ENCODE measurements around the gene PLAAT3. TPM values are rescaled to one million over a fixed set of nuclear protein-coding genes. Genes with fewer than 3 reads are reported as not detected.
"Not testable (repeated sequence)": the region's sequence is repeated elsewhere in the genome, so short reads cannot be mapped to it uniquely, and the experiment has no call there.

Gene PLAAT3
- total RNA-seq, 2 donors from 2014 or later = 5.4 to 7.6 TPM

DNA sequence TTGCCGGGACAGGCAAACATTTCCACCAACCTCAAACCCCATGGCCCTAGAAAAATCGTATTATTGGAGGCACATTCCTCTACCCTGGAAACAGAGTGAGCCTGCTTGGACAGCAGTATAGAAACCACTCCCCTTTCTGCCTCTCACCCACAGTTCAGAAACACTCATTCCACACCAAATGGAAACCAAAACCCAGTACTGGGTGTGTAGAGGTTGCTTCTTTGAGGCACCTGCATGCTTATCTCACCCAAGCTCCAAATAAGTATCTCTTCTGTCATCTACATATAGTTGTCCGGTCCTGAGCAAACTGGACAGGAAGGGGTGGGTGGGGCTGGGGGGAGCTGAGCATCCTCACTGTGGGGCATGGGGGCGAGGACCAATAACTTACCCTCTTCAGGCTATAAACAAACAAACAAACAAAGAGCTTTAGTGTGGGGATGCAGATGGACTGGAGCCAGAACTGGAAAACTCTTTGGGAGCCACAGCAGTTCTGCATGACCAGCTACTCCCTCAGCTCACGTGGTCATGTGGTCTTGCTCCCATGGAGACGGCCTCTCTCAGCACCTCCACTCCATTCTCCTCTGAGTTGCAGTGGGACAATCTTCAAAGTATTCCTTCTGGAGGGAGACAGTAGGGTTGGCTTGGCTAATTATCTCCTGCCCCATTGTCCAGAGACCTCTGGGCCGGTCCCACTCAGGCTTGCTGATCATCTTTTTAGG, 50.0 kb downstream of the PLAAT3 start:
- H3K4me3 Mint-ChIP-seq = peak overlapping the region; percentile 6
- H3K9me3 Mint-ChIP-seq = no peaks in the 10 kb centered on the region
- no peaks in the 10 kb centered on the region for H3K36me3 Mint-ChIP-seq (ENCODE audit: low read depth)
- peaks cover 20% of the 10 kb centered on the region for H3K4me1 Mint-ChIP-seq
- H3K27me3 Mint-ChIP-seq = no peaks in the 10 kb centered on the region
- ATAC-seq (replicated peaks) = peak; percentile 63
- peak overlapping the region; percentile 49 for H3K27ac Mint-ChIP-seq

DNA sequence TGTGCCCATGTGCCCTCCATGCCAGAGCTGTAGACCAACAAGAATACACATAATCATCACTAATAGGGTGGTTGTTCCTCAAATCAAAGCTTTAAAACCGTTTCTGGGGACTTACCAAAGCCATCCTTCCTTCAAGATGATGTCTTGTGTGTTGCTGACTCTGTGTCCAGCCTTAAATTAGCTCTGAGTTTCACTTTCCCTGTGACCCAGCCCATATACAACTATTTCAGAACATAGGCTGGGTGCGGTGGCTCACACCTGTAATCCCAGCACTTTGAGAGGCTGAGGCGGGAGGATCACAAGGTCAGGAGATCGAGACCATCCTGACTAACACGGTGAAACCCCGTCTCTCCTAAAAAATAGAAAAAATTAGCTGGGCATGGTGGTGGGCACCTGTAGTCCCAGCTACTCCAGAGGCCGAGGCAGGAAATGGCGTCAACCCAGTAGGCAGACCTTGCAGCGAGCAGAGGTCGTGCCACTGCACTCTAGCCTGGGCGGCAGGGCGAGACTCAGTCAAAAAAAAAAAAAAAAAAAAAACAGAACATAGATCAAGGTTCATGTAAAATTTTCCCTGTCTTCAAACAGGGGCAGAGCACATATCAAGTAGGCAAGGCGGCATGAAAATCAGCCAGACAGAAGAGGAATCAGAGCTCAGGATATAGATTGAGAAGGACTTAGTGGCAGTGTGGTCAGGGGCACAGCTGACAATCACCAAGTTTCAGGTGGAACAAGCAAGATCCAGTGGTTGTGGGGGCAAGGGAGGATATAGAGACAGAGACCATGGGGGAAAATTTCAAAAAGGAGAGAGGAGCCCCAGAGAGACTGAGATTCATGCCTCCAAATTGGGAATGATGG, 50.8 kb downstream of the PLAAT3 start, which contains the start of gene PLAAT2:
Gene PLAAT2 (minus strand): TSS at position 179 of the 855 bp plus-strand sequence. CDS start 55 bp downstream, at position 124.
- Mint-ChIP-seq H3K4me1 (peaks cover 20% of the 10 kb centered on the region), H3K27me3 (no peaks in the 10 kb centered on the region), H3K4me3 (peak within 1 kb of the TSS; percentile 6), H3K9me3 (no peaks in the 10 kb centered on the region), H3K27ac (peak within 1 kb of the TSS; percentile 43), H3K36me3 (ENCODE audit: low read depth) (no peaks in the 10 kb centered on the region)
- ATAC-seq (replicated peaks) = no peak

DNA sequence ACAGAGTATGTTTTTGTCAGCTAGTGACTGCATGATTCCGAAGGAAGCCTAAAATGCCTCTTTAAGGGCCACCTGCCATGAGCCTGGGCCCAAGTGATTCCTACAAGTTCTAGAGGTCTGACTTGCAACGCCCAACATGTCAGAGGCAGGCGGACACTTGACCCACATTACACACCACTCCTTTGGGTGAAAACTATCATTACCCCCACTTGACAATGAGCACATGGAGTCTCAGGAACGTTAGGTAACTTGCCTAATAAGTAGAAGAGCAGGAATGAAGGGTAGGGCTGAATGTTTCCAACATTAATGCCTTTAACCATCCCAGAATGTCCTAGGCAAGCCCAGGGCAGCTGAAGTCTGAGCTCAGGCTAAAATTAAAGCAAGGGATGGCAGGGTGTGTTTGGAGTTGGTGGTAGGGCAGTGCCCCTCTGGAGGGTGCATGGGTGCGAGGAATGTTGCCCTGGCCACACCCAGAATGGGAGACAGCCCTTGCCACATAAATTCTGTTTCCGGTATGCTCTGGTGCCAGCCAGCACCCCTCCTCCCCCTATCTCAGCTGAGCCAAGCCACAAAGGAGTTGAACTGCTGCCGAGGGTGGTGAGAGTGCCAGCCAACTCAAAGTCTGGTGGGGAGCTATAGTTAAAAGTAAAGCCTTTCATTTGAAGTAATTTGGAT, 53.6 kb downstream of the PLAAT3 start:
- Mint-ChIP-seq H3K36me3 (ENCODE audit: low read depth) (no peaks in the 10 kb centered on the region), H3K9me3 (no peaks in the 10 kb centered on the region), H3K4me3 (no peak overlapping the region), H3K4me1 (peaks cover 14% of the 10 kb centered on the region), H3K27ac (peak overlapping the region; percentile 58), H3K27me3 (no peaks in the 10 kb centered on the region)
- no peak for ATAC-seq (replicated peaks)

DNA sequence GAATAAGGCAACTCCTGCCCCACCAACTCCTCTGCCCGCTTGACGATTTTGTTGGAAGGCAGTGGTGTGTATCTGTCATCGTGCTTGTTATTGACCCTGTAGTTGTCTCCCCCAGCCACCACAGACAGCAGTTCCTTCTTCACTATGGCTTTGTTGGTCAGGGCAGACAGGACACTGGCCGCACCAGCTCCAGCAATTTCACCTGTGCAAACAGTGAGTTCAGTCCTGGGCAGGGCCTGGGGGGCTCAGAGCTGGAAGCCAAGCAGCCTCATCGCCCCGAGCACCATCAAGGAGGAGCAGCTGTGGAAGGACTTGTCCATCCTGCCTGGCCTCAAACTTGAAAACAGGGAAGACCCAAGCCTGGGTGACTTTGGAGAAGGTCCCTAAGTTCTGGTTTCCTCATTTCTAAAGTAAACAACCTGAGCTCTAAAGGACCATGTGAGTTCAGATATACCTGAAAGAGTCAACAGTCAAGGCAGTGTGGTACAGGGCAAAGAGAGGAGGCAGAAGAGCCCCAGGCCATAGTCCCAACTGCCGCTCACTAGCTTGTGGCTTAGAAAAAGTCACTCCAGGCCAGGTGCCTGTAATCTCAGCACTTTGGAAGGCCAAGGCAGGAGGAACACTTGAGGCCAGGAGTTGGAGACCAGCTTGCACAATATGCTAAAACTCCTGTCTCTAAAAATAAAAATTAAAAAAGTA, 55.6 kb downstream of the PLAAT3 start:
- no peaks in the 10 kb centered on the region for H3K27me3 Mint-ChIP-seq
- no peaks in the 10 kb centered on the region for H3K36me3 Mint-ChIP-seq (ENCODE audit: low read depth)
- H3K4me1 Mint-ChIP-seq = peaks cover 8% of the 10 kb centered on the region
- ATAC-seq (replicated peaks) = no peak
- no peak overlapping the region for H3K4me3 Mint-ChIP-seq
- H3K9me3 Mint-ChIP-seq = no peaks in the 10 kb centered on the region
- H3K27ac Mint-ChIP-seq = no peak overlapping the region

DNA sequence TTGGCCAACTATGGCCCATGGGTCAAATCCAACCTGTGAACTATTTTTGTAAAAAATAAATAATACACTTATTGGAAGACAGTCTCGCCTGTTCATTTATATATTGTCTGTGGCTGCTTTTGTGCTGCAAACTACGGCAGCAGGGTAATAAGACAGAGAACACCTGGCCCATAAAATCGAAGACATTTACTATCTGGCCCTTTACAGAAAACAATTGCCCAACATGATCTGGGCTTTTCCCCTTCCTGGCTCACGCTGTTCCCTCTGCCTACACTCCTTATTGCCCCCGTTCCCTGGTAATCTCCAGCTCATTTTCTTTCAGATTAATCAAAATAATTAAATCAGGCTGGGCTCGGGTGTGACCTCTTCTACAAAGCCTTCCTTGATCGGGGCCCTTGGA, 56.7 kb downstream of the PLAAT3 start:
- Mint-ChIP-seq H3K36me3 (ENCODE audit: low read depth) (no peaks in the 10 kb centered on the region), H3K27ac (no peak overlapping the region), H3K4me1 (peaks cover 13% of the 10 kb centered on the region), H3K4me3 (no peak overlapping the region), H3K27me3 (no peaks in the 10 kb centered on the region), H3K9me3 (no peaks in the 10 kb centered on the region)
- no peak for ATAC-seq (replicated peaks)

DNA sequence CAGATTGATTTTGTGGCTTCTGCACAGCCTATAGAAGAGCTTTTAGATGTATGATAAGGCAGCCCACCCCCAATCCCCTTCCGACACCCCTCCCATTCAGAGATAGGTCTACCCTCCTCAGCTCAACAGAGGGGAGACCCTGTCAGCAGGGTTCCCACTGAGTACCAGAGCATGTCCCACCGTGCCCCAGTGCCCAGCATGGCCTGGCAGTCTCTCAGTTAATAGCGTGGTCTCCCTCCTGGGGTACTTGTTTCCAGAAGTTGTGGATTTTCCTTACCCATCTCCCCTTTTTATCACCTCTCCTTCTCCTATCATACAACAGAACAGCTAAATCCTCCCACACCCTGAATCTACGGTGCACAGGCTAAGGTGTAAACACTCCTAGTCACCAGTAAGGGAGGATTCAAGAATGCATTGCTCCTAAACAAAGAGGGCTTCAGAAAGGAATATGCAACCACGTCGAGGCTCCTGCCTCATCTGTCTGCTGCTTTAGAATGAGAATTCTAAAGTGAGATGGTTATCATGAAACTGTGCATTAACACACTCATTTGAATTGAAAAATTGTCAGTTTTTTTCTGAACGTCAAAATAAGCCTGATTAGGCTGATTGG, 57.7 kb downstream of the PLAAT3 start:
- no peak overlapping the region for H3K4me3 Mint-ChIP-seq
- no peaks in the 10 kb centered on the region for H3K36me3 Mint-ChIP-seq (ENCODE audit: low read depth)
- peaks cover 14% of the 10 kb centered on the region for H3K4me1 Mint-ChIP-seq
- no peaks in the 10 kb centered on the region for H3K9me3 Mint-ChIP-seq
- ATAC-seq (replicated peaks) = no peak
- no peaks in the 10 kb centered on the region for H3K27me3 Mint-ChIP-seq
- H3K27ac Mint-ChIP-seq = no peak overlapping the region

DNA sequence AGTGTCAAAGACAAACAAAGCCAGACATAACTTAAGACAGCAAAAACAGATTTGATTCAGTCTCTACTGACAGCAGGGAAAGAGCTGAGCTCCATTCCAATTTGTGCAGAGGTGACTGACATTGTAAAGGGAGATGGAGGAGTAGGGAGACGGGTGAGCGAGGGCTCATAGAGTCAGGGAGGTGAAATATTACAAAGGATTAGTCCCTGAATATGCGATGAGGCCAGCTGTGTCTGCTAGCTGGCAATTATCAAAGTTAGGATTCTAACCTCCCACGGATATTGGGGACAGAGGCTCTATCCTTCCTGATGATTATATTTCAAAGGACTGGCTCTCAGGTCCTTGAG, 59.4 kb downstream of the PLAAT3 start:
- peaks cover 14% of the 10 kb centered on the region for H3K4me1 Mint-ChIP-seq
- H3K27me3 Mint-ChIP-seq = no peaks in the 10 kb centered on the region
- peak overlapping the region; percentile 58 for H3K27ac Mint-ChIP-seq
- H3K36me3 Mint-ChIP-seq (ENCODE audit: low read depth) = no peaks in the 10 kb centered on the region
- H3K9me3 Mint-ChIP-seq = no peaks in the 10 kb centered on the region
- ATAC-seq (replicated peaks) = no peak
- no peak overlapping the region for H3K4me3 Mint-ChIP-seq

DNA sequence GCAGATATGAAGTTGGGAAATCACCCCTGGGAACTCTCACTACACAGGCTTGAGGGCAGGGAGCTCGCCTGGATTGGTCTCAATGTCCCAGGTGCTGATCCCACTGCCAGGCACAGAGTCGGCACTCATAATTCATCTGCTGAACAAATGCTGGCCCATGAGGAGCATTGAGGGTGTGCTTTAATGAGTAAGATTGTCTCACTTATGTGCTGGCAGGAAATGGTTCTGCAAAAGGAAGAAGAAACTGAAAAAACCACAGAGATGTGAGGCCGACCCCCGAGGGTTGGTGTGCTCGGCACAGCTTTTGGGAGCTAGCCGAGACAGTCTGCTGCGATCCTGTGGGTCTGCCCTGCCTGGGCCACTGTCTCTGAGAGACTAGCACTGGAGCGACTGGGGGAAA, 60.5 kb downstream of the PLAAT3 start:
- peak; percentile 96 for ATAC-seq (replicated peaks)
- peaks cover 14% of the 10 kb centered on the region for H3K4me1 Mint-ChIP-seq
- H3K36me3 Mint-ChIP-seq (ENCODE audit: low read depth) = no peaks in the 10 kb centered on the region
- no peaks in the 10 kb centered on the region for H3K9me3 Mint-ChIP-seq
- H3K27me3 Mint-ChIP-seq = no peaks in the 10 kb centered on the region
- peak overlapping the region; percentile 93 for H3K27ac Mint-ChIP-seq
- H3K4me3 Mint-ChIP-seq = peak overlapping the region; percentile 84

DNA sequence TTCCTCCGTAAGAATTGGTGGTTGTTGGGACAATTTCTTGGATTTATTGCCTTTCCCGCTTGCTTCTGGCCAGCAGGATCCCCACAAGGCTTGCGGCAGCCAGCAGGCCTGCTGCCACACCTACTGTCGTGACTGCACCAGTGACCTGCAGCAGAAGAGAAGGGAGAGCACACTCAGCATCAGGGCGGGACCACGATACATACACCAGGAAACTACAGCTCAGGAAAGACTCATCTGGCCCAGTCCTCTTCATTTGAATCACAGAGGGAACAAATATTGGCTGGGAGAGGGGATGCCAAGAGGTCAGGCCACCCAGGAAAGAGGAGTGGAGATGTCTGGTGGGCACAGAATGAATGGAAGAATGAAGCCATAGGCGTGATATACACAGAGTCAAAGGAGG, 61.3 kb downstream of the PLAAT3 start:
- Mint-ChIP-seq H3K9me3 (no peaks in the 10 kb centered on the region), H3K4me3 (peak overlapping the region; percentile 84), H3K36me3 (ENCODE audit: low read depth) (no peaks in the 10 kb centered on the region), H3K27ac (peak overlapping the region; percentile 57), H3K4me1 (peaks cover 14% of the 10 kb centered on the region), H3K27me3 (no peaks in the 10 kb centered on the region)
- ATAC-seq (replicated peaks) = no peak

DNA sequence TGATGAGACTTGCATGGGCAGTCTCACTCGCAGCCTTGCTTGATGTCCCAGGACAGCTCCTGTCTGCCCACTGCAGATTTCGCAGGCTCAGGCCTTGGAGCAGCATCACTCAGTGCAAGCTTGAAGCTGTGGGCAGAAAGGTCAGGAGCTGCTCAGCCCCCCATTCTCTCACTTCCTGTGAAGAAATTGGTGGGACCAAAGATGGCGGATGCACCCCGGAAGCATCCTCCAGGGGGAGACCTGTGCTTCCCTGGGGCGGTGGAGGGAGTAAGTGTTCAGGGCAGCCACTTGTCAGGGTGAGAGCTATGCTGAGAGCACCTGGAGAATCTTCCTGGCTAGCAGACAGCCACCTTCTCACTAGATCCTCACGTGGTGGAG, 62.4 kb downstream of the PLAAT3 start:
- ATAC-seq (replicated peaks) = no peak
- H3K4me3 Mint-ChIP-seq = peak overlapping the region; percentile 63
- H3K36me3 Mint-ChIP-seq (ENCODE audit: low read depth) = peaks cover 5% of the 10 kb centered on the region
- H3K27me3 Mint-ChIP-seq = no peaks in the 10 kb centered on the region
- no peak overlapping the region for H3K27ac Mint-ChIP-seq
- H3K4me1 Mint-ChIP-seq = peaks cover 14% of the 10 kb centered on the region
- H3K9me3 Mint-ChIP-seq = no peaks in the 10 kb centered on the region

DNA sequence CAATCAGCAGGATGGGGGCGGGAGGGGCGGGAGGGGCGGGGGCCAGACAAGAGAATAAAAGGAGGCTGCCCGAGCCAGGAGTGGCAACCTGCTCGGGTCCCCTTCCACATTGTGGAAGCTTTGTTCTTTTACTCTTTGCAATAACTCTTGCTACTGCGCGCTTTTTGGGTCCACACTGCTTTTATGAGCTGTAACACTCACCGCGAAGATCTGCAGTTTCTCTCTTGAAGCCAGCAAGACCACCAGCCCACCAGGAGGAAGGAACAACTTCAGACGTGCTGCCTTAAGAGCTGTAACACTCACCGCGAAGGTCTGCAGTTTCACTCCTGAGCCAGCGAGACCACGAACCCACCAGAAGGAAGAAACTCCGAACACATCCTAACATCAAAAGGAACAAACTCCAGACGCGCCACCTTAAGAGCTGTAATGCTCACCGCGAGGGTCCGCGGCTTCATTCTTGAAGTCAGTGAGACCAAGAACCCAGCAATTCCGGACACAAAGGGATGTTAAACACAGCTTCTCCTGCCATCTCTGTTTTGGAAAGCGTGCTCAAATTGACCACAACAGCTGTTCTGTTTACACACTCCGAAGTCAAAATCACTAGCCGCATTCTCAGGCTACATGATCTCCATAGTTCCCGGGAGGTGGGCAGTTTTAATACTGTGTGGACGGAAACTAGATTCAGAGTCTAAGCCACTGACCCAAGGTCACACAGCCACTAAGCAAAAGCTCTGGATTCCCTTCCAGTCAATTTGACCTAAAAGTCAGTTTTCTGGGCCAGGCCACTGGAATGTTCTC, 62.9 kb downstream of the PLAAT3 start:
- Mint-ChIP-seq H3K36me3 (ENCODE audit: low read depth) (peaks cover 11% of the 10 kb centered on the region), H3K27me3 (no peaks in the 10 kb centered on the region), H3K4me1 (peaks cover 14% of the 10 kb centered on the region), H3K27ac (peak overlapping the region; percentile 75), H3K4me3 (peak overlapping the region; percentile 63), H3K9me3 (no peaks in the 10 kb centered on the region)
- ATAC-seq (replicated peaks) = no peak

DNA sequence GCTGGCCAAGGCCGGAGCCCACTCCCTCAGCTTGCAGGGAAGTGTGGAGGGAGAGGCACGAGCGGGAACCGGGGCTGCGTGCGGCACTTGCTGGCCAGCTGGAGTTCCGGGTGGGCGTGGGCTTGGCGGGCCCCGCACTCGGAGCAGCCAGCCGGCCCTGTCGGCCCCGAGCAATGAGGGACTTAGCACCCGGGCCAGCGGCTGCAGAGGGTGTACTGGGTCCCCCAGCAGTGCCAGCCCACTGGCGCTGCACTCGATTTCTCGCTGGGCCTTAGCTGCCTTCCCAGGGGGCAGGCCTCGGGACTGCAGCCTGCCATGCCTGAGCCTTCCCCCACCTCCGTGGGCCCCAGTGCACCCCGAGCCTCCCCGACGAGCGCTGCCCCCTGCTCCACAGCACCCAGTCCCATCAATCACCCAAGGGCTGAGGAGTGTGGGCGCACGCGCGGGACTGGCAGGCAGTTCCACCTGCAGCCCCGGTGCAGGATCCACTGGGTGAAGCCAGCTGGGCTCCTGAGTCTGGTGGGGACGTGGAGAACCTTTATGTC, 64.0 kb downstream of the PLAAT3 start:
- peaks cover 20% of the 10 kb centered on the region for H3K36me3 Mint-ChIP-seq (ENCODE audit: low read depth)

DNA sequence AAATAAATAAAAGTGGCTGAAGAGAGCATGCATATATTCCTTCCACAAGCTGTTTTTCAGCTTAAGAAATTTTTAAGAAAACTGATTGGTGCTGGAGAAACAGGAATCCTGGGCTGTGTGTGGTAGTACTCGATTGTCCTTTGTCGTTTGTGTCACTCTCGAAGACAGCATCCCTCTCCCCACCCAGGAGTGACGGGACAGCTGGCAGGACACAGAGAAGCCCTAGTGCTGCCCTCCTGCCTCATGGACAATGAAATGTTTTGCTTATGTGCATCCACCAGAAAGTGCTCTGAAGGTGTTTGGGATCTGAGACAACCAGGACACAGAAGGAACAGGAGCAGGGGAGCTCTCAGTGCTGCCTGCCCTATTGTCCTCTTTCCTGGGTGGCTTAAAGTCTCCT, 64.8 kb downstream of the PLAAT3 start:
- H3K9me3 Mint-ChIP-seq = no peaks in the 10 kb centered on the region
- no peaks in the 10 kb centered on the region for H3K27me3 Mint-ChIP-seq
- H3K36me3 Mint-ChIP-seq (ENCODE audit: low read depth) = peaks cover 23% of the 10 kb centered on the region
- H3K27ac Mint-ChIP-seq = no peak overlapping the region
- H3K4me1 Mint-ChIP-seq = peaks cover 14% of the 10 kb centered on the region
- H3K4me3 Mint-ChIP-seq = no peak overlapping the region
- ATAC-seq (replicated peaks) = no peak

More for the DNA sequence above, 64.0 kb downstream of the PLAAT3 start:
- H3K4me1 Mint-ChIP-seq = peaks cover 14% of the 10 kb centered on the region
- not testable (repeated sequence) for H3K4me3 Mint-ChIP-seq; H3K9me3 Mint-ChIP-seq; H3K27ac Mint-ChIP-seq; H3K27me3 Mint-ChIP-seq; ATAC-seq (replicated peaks)
